Neural cell (in vitro differentiated cells): ENCODE results near the gene H19. TPM values are rescaled to one million over a fixed set of nuclear protein-coding genes. Genes with fewer than 3 reads are reported as not detected.

ENCODE experiments used
- H2AFZ ChIP-seq: fragments of 200-600, 300-800 bp; sonication (generic), shearing (Covaris generic); 2 replicates; pipeline ENCODE4 v1.6.0; 2014; ENCODE audit warnings: low read depth, mild to moderate bottlenecking, antibody characterized with exemption, low read length, moderate library complexity
- H3F3A ChIP-seq: fragments of 200-600 bp; shearing (Covaris generic); 2 replicates; pipeline ENCODE4 v1.6.1; 2016; ENCODE audit warnings: mild to moderate bottlenecking, moderate library complexity, mixed read lengths, antibody characterized with exemption, low read length; ENCODE audit not compliant: insufficient read depth, poor library complexity, severe bottlenecking
- H3K27ac ChIP-seq: fragments of 200-600, 300-800 bp; sonication (generic), shearing (Covaris generic); 2 replicates; pipeline ENCODE4 v1.5.1; 2014; ENCODE audit warnings: mild to moderate bottlenecking, low read length, moderate library complexity
- H3K27me3 ChIP-seq: fragments of 300-800, 200-600 bp; sonication (generic), shearing (Covaris generic); 2 replicates; pipeline ENCODE4 v1.6.0; 2014; ENCODE audit warnings: mild to moderate bottlenecking, low read depth, low read length, moderate library complexity; ENCODE audit not compliant: insufficient read depth
- H3K36me3 ChIP-seq: fragments of 300-800, 200-600 bp; sonication (generic), shearing (Covaris generic); 2 replicates; pipeline ENCODE4 v1.5.1; 2014; ENCODE audit warnings: mild to moderate bottlenecking, antibody characterized with exemption, low read length, moderate library complexity; ENCODE audit not compliant: insufficient read depth
- H3K4me2 ChIP-seq: fragments of 300-800, 200-600 bp; sonication (generic), shearing (Covaris generic); 2 replicates; pipeline ENCODE4 v1.6.0; 2014; ENCODE audit warnings: mild to moderate bottlenecking, low read length
- H3K4me3 ChIP-seq: fragments of 300-800, 200-600 bp; sonication (generic), shearing (Covaris generic); 2 replicates; pipeline ENCODE4 v1.5.1; 2014; ENCODE audit warnings: mild to moderate bottlenecking, low read length, moderate library complexity
- H3K79me2 ChIP-seq: fragments of 200-600 bp; shearing (Covaris generic); replicated peaks from 2 replicates; pipeline ENCODE4 v1.6.0; 2014; ENCODE audit warnings: mild to moderate bottlenecking, low read length, moderate library complexity; ENCODE audit not compliant: insufficient read depth
- H3K9ac ChIP-seq: fragments of 300-800, 200-600 bp; sonication (generic), shearing (Covaris generic); 2 replicates; pipeline ENCODE4 v1.6.1; 2016; ENCODE audit warnings: mild to moderate bottlenecking, low read length, mixed read lengths
- H3K9me2 ChIP-seq: fragments of 200-600 bp; shearing (Covaris generic); 2 replicates; pipeline ENCODE4 v1.6.1; 2016; ENCODE audit warnings: mild to moderate bottlenecking, low read length, mixed read lengths; ENCODE audit not compliant: insufficient read depth
- H3K9me3 ChIP-seq: fragments of 200-600, 300-800 bp; sonication (generic), shearing (Covaris generic); 2 replicates; pipeline ENCODE4 v1.6.1; 2016; ENCODE audit warnings: mild to moderate bottlenecking, mixed run types, low read length, moderate library complexity, mixed read lengths
- H4K20me1 ChIP-seq: fragments of 200-600 bp; shearing (Covaris generic); 2 replicates; pipeline ENCODE4 v1.6.1; 2016; ENCODE audit warnings: mild to moderate bottlenecking, mixed run types; ENCODE audit not compliant: insufficient read depth
- EP300 ChIP-seq: fragments of 450-650 bp; conservative IDR thresholded peaks from 2 replicates; pipeline ENCODE4 v1.6.1; 2014; ENCODE audit warnings: antibody characterized with exemption, mild to moderate bottlenecking, moderate library complexity; ENCODE audit not compliant: poor library complexity, severe bottlenecking
- EZH2 ChIP-seq: fragments of 200-600, 300-800 bp; shearing (Covaris generic), sonication (generic); IDR thresholded peaks from 2 replicates; pipeline ENCODE4 v1.6.1; 2014; ENCODE audit warnings: antibody characterized with exemption, low read length, borderline replicate concordance, mild to moderate bottlenecking; ENCODE audit not compliant: insufficient read depth, poor library complexity, severe bottlenecking
- MXI1 ChIP-seq: fragments of 450-650 bp; conservative IDR thresholded peaks from 2 replicates; pipeline ENCODE4 v1.6.1; 2014; ENCODE audit warnings: antibody characterized with exemption, mild to moderate bottlenecking; ENCODE audit not compliant: poor library complexity, severe bottlenecking
- POLR2AphosphoS5 ChIP-seq: IDR thresholded peaks from 2 replicates; pipeline ENCODE4 v1.6.1; 2012
- RAD21 ChIP-seq: fragments of 450-650 bp; conservative IDR thresholded peaks from 2 replicates; pipeline ENCODE4 v1.6.1; 2014; ENCODE audit warnings: antibody characterized with exemption, mild to moderate bottlenecking, moderate library complexity
- SMC3 ChIP-seq: fragments of 450-650 bp; conservative IDR thresholded peaks from 2 replicates; pipeline ENCODE4 v1.6.1; 2014; ENCODE audit warnings: antibody characterized with exemption, mild to moderate bottlenecking, moderate library complexity; ENCODE audit not compliant: poor library complexity
- TAF1 ChIP-seq: IDR thresholded peaks from 2 replicates; pipeline ENCODE4 v1.6.1; 2012; ENCODE audit warnings: low read depth
- polyA plus RNA-seq: library from polyadenylated mRNA; depleted of rRNA; stranded (reverse); fragments of >200 nt; gene quantifications from 2 replicates; pipeline ENCODE4 v1.2.3, GENCODE V29; 2014
- TF ChIP-seq, protein P1 (sequence below): fragments of 450-650 bp; IDR thresholded peaks from 2 replicates; pipeline ENCODE4 v1.5.1; 2014; ENCODE audit warnings: antibody characterized with exemption, mild to moderate bottlenecking, moderate library complexity; ENCODE audit not compliant: poor library complexity, severe bottlenecking
- TF ChIP-seq, protein P2 (sequence below): IDR thresholded peaks from 2 replicates; pipeline ENCODE4 v1.6.1; 2012; ENCODE audit warnings: borderline replicate concordance

Gene H19
- polyA plus RNA-seq, 1 donor from 2014 or later, result not detected

DNA sequence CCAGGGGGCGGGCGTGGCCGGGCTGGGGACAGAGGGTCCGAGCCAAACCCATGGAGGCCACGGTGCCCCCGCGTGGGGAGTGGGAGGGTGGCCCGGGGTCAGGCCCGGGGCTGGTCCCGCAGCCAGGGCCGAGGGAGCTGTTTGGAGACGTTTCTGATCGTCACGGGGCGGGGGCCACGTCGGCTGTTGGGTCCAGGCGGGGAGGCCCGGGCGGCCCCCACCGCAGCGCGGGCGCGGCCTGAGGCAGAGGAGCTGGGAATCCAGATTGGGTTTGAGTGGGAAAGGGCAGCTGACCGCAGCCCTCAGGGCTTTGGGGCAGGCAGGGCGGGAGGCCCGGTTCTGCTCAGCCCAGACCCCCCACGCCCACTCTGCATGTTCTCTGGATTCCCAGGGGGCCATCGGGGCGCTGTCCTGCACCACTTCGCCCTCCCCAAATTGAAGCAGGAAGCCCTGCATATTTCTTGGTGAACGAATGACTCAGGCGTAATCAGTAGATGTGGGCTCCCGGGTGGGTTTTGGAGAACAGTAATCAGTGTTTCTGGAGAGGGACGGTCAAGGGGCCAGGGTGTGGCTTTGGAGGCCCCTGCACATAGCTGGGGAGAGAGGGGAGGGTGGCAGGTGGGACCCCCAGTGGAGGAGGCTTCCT is 49.9 kb downstream of the H19 start:
- no peak overlapping the region for H3K9ac ChIP-seq
- H3F3A ChIP-seq, result no peaks in the 10 kb centered on the region
- H4K20me1 ChIP-seq, result no peaks in the 10 kb centered on the region
- no peak overlapping the region for H2AFZ ChIP-seq
- H3K9me2 ChIP-seq, result no peaks in the 10 kb centered on the region
- H3K4me3 ChIP-seq, result no peak overlapping the region
- no peak overlapping the region for H3K4me2 ChIP-seq
- H3K36me3 ChIP-seq, result no peaks in the 10 kb centered on the region
- H3K79me2 ChIP-seq, result no peaks in the 10 kb centered on the region
- no peaks in the 10 kb centered on the region for H3K9me3 ChIP-seq
- no peaks in the 10 kb centered on the region for H3K27me3 ChIP-seq
- no peak for TF ChIP-seq RAD21
- no peak for TF ChIP-seq MXI1
- TF ChIP-seq, protein P1, sequence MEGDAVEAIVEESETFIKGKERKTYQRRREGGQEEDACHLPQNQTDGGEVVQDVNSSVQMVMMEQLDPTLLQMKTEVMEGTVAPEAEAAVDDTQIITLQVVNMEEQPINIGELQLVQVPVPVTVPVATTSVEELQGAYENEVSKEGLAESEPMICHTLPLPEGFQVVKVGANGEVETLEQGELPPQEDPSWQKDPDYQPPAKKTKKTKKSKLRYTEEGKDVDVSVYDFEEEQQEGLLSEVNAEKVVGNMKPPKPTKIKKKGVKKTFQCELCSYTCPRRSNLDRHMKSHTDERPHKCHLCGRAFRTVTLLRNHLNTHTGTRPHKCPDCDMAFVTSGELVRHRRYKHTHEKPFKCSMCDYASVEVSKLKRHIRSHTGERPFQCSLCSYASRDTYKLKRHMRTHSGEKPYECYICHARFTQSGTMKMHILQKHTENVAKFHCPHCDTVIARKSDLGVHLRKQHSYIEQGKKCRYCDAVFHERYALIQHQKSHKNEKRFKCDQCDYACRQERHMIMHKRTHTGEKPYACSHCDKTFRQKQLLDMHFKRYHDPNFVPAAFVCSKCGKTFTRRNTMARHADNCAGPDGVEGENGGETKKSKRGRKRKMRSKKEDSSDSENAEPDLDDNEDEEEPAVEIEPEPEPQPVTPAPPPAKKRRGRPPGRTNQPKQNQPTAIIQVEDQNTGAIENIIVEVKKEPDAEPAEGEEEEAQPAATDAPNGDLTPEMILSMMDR, result no peak
- no peak for TF ChIP-seq POLR2AphosphoS5
- TF ChIP-seq SMC3, result no peak
- TF ChIP-seq, protein P2, sequence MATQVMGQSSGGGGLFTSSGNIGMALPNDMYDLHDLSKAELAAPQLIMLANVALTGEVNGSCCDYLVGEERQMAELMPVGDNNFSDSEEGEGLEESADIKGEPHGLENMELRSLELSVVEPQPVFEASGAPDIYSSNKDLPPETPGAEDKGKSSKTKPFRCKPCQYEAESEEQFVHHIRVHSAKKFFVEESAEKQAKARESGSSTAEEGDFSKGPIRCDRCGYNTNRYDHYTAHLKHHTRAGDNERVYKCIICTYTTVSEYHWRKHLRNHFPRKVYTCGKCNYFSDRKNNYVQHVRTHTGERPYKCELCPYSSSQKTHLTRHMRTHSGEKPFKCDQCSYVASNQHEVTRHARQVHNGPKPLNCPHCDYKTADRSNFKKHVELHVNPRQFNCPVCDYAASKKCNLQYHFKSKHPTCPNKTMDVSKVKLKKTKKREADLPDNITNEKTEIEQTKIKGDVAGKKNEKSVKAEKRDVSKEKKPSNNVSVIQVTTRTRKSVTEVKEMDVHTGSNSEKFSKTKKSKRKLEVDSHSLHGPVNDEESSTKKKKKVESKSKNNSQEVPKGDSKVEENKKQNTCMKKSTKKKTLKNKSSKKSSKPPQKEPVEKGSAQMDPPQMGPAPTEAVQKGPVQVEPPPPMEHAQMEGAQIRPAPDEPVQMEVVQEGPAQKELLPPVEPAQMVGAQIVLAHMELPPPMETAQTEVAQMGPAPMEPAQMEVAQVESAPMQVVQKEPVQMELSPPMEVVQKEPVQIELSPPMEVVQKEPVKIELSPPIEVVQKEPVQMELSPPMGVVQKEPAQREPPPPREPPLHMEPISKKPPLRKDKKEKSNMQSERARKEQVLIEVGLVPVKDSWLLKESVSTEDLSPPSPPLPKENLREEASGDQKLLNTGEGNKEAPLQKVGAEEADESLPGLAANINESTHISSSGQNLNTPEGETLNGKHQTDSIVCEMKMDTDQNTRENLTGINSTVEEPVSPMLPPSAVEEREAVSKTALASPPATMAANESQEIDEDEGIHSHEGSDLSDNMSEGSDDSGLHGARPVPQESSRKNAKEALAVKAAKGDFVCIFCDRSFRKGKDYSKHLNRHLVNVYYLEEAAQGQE, result no peak
- TF ChIP-seq EZH2, result no peak
- TF ChIP-seq TAF1, result no peak
- no peak for TF ChIP-seq EP300
- H3K27ac ChIP-seq, result no peak overlapping the region

DNA sequence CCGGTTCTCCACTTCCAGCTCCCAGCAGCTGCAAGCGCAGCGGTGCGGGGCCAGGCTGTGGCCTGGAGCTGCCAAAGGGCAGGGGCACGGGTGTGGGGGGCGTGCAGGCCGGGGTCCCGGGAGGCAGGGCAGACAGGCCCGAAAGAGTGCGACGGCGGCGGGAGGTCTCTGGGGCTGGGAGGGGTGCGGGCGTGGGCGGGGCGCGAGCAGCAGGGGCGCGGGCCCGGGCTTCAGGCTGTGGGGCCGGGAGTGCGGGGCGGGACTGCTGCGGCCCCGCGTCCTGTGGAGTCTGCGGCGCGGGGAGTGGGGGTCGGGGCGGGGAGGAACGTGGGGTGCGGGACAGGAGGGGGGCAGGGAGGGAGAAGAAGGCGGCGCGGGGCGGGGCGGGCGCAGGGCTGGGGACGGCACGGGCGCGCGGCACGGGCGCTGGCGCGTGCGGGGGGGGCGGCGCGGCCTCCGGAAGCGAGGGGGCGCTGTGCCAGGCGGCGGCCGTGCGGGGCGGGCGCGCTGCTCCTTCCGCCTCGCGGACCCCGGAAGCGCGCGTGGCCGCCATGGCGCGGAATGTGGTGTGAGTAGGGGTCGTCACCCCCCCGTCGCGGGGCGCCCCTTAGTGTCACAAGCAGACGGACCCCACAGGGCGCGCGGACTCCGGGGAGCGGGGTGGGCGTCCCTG is 50.7 kb downstream of the H19 start, which contains the start of gene MRPL23:
TSS of gene MRPL23 (plus strand) at position 521 of the 673 bp plus-strand sequence. CDS start at position 552, 31 bp downstream.
- TF ChIP-seq EZH2 (no peak), RAD21 (no peak), EP300 (no peak), POLR2AphosphoS5 (no peak)
- TF ChIP-seq, protein P2, result no peak
- Histone ChIP-seq H3K4me3 (no peak within 1 kb of the TSS), H3K79me2 (no peaks in the 10 kb centered on the region), H3K4me2 (no peak within 1 kb of the TSS), H4K20me1 (no peaks in the 10 kb centered on the region), H3F3A (no peaks in the 10 kb centered on the region), H2AFZ (no peak within 1 kb of the TSS), H3K27me3 (no peaks in the 10 kb centered on the region), H3K9me2 (no peaks in the 10 kb centered on the region), H3K36me3 (no peaks in the 10 kb centered on the region), H3K9me3 (no peaks in the 10 kb centered on the region), H3K27ac (no peak within 1 kb of the TSS), H3K9ac (no peak within 1 kb of the TSS)
